Left forelimb (tissue), 1 donor: ENCODE results near the gene MTREX.

ENCODE experiments used
- DNase-seq: peaks from one replicate; pipeline ENCODE4 v3.0.0-alpha.2; 2018; ENCODE audit warnings: low spot score

Gene MTREX

DNA sequence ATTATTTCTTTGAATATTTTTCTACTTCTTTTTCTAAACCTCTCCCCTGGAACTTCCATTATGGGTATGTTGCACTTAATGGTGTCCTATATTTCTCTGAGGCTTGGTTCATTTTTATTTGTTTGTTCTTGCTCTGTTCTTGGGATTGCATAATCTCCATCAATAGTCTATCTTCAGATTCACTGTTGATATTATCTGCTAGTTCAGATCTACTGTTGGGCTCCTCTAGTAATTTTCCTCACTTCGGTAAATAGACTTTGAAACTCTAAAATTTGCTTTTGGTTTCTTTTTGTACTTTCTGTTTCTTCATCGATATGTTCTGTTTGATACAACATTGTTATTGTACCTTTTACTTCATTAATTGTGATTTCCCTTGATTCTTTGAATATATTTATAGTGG lies 76.3 kb downstream of the MTREX start:
- DNase-seq: no peak

DNA sequence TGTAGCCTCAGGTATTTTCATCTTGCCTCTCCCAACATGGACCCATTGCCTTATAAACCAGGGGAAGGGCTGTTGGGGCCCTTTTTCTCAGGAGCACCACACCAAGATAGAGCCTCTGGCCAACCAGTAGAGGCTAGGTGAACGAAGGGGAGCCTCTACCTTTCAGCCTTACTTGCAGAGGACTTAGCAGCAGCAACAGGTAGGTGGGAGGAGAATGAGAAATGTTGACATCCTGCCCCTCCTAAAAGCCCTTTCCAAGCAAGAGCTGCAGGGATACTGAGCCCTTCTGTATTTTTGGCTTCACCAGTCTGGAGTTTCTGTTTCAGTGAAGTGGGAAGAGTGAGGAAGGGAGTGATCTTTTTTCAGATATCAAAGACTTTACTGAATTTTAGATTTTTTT lies 77.4 kb downstream of the MTREX start:
- DNase-seq: no peak

- DNase-seq: no peak
Observed at GRCh38 chr5:55385846-55386245, 78.1 kb downstream of the MTREX start.

DNA sequence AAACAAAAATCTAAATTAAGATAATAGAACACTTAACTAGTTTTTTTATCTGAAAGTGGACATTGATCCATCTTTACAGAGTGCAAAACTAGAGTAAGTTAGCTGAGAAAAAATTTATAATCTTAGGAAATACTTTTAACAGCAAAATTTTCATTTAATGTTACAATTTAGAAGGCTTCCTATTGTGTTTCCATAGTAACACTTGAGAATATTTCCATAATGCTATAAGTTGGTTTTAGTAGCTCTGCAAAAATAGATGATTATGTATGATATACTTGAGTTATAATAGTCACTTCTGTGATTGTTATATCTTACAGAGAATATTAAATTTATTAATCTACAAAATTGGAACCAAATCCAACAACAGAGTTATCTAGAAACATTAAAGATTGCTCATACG lies 78.6 kb downstream of the MTREX start:
- DNase-seq: no peak

- no peak for DNase-seq
Observed at GRCh38 chr5:55387865-55388264, 80.1 kb downstream of the MTREX start.

DNA sequence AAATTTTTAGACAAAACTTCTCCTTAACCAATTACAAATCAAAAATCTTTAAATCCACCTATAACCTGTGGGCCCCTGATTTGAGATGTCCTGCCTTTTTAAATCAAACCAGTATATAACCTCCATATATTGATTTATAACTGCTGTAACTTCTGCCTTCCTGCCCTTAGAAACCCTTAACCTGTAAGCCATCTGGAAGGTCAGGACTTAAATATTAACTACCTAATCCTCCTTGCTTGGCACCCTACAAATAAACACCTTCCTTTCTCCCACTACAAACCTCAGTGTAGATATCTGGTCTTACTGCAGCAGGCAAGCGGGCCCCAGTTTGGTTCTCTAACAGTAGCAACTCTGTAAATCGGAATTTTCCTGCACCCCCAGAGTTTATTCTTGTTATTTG lies 83.9 kb downstream of the MTREX start:
- no peak for DNase-seq

GRCh38 chr5:55392669-55393068 lies 84.9 kb downstream of the MTREX start:
- DNase-seq: no peak

- no peak for DNase-seq
Observed at GRCh38 chr5:55393501-55394175, 85.8 kb downstream of the MTREX start.

- DNase-seq: no peak
Observed at GRCh38 chr5:55402199-55402598, 94.4 kb downstream of the MTREX start.

DNA sequence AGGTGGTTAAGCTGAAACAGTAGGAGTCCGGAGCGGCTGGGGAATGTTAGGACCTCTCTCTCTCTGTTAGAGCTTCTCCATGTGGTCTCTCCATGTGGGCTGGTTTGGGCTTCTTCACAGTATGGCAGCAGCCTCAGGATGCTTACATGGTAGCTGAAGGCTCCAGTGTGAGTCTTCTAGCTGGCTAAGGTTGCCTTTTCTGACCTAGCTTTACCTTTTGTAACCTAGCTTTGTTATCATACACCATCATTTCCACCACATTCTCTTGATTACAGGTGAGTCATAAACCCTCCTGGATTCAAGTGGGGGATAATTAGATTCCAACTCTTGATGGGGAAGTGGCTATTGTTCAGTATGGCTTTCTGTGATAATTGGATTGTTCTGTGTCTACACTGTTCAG lies 98.5 kb downstream of the MTREX start:
- no peak for DNase-seq

- DNase-seq: no peak
Observed at GRCh38 chr5:55407059-55407684, 99.4 kb downstream of the MTREX start.

DNA sequence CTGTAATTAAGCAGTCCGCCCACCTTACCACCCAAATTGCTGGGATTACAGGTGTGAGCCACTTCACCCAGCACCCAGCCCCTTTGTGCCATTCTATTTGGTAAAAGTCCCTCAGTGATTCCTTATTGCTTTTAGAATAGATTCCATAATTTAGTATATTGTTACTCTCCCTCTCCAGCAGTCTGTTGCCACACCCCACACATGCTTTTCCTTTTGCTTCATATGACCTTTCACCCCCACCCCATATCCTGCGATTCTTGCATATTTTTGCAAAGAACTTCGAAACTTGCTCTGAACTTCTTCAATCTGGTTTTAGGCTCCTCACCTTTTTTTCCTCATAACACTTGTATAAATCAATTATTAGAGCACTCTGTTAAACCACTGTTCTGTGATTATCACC lies 100.2 kb downstream of the MTREX start:
- no peak for DNase-seq

DNA sequence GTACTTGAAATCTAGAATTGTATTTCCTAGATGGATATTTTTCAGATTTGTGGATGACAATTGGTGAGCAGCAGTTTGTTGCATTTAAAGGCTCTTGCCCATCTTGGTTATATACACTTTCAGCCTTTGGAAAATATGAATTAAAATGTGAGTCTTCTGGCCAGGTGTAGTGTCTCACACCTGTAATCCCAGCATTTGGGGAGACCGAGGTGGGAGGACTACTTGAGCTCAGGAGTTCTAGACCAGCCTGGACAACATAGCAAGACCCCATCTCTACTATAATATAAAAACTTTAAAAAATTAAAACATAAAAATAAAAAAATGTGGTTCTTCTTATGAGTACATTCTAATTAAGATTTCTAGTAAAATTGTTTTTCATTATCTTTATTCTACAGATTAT lies 102.0 kb downstream of the MTREX start:
- no peak for DNase-seq

DNA sequence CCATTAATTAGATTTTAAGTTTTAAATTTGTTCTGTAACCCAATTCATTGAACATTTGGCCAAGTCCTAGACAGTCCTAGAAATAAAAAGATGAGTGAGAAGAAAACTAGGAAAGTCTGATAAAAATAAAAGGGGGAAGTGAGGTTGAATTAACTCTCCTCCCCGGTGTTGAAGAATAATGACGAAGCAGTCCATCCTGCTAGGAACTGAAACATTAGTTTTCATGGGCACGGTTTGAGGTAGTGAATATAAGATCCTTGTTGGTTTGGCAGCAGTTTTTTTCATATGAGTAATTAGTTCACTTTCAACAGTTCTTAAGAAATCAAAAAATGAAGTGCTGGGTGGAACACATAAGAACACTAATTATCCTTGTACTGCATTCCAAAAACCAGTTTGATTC lies 103.1 kb downstream of the MTREX start:
- no peak for DNase-seq

DNA sequence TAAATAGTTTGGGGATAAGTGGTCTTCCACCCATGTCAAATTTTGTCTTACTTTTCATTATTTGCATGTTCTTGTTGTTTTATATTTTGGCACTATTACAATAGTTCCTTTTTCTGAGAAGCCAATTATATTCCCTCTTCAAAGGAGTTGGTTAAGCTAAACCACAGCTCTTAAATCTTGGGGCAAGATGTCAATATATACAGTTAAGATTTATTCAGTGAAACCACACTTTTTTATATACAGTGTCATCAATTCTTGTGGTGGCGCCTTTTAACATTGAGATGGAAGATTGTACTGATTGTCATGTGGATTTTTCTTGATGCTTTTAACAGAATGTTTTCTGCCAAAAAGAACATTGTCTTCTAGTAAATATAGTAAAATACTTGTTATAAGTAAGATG lies 104.1 kb downstream of the MTREX start:
- DNase-seq: no peak

GRCh38 chr5:55413644-55414043 lies 105.9 kb downstream of the MTREX start:
- no peak for DNase-seq

GRCh38 chr5:55415071-55415470 lies 107.3 kb downstream of the MTREX start:
- no peak for DNase-seq

GRCh38 chr5:55416306-55416705 lies 108.5 kb downstream of the MTREX start:
- no peak for DNase-seq

GRCh38 chr5:55418994-55419968 lies 111.5 kb downstream of the MTREX start:
- DNase-seq: no peak

- no peak for DNase-seq
Observed at GRCh38 chr5:55421074-55421529, 113.3 kb downstream of the MTREX start.

DNA sequence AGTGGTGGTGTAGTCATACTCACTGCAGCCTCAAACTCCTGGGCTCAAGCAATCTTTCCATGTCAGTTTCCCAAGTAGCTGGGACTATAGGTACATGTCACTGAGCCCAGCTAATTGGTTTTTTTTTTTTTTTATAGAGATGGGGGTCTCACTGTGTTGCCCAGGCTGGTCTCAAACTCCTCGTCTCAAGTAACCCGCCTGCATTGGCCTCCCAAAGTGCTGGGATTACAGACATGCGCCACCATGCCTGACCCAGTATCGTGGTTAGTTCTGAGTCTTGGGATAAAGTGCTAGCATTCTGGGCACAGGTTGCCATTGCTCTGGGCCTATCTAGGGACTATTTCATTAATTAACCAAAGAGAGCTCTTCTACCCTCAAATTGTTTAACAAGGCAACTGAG lies 118.7 kb downstream of the MTREX start:
- DNase-seq: no peak

GRCh38 chr5:55427157-55427556 lies 119.4 kb downstream of the MTREX start:
- no peak for DNase-seq

DNA sequence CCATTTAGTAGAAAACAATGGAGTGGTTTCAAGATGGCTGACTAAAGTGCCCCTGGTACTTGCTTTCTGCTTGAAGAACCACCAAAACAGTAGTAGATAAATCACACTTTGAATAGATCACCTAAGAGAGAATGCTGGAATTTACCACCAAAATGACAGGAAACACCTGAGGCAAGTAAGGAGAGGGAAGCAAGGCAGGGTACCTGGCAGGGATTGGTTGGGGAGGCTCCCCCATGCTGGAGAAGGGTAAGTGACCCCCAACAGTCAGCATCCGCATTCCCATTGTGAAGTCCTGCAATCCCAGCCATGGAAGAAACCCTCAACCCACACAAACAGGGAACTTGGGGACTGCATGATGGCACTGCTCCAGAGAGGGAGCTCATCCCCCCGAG lies 121.4 kb downstream of the MTREX start:
- DNase-seq: no peak
